Measurements from ENCODE around the gene TPRG1. TPM values are rescaled to one million over a fixed set of nuclear protein-coding genes. Genes with fewer than 3 reads are reported as not detected.

TPRG1 gene
- total and polyA plus RNA-seq, 2 of the 4 experiments (the other 2 are of a cell fraction), result 0.17 TPM; not detected in 1

- dilution Hi-C loops (cut with HindIII; ENCODE audit: low sequenced_read_pairs, unreplicated experiment), result no loop called here
- intact Hi-C loops (cut with micrococcal nuclease), result loop anchor here (10.0 kb wide), 1 partner anchor 80 kb away; no protein-coding TSS in a partner anchor
- POLR2A ChIA-PET (ENCODE audit: unreplicated experiment), result no interaction called here
Observed at GRCh38 chr3:189344996-189345395, 173.2 kb downstream of the TPRG1 start.

More at GRCh38 chr3:189344996-189345395, 173.2 kb downstream of the TPRG1 start:
- Histone ChIP-seq H3K56ac (ENCODE audit: extremely low read depth, insufficient read depth, low read length) (no peak overlapping the region), H3K4me3 (ENCODE audit: insufficient read depth, low read depth, low read length) (no peak overlapping the region), H3K4me2 (ENCODE audit: low read depth, low read length) (no peak overlapping the region), H3K27ac (ENCODE audit: insufficient read depth, low read length) (no peak overlapping the region), H2BK15ac (ENCODE audit: low read depth, low read length) (no peak overlapping the region), H3K4me1 (ENCODE audit: control insufficient read depth, insufficient read depth, low read length) (no peaks in the 10 kb centered on the region), H2AK5ac (ENCODE audit: low read depth, low read length) (no peak overlapping the region), H4K91ac (ENCODE audit: insufficient read depth, low read depth, low read length) (no peak overlapping the region), H3K36me3 (ENCODE audit: control insufficient read depth, insufficient read depth, low read length) (no peaks in the 10 kb centered on the region), H4K5ac (ENCODE audit: low read depth, low read length) (no peak overlapping the region), H3K79me1 (ENCODE audit: low read depth in 1 of 2, low read length in 2 of 2) (no peaks in the 10 kb centered on the region), H3K9me1 (ENCODE audit: insufficient read depth, low read length) (no peaks in the 10 kb centered on the region), H2AFZ (replicated peaks; ENCODE audit: low read length, poor library complexity) (no peak overlapping the region), H3K27me3 (ENCODE audit: control insufficient read depth, insufficient read depth, low read length) (0 out of 2 replicates have a peak, but pooled peaks cover 3% of the 10 kb centered on the region), H3K4ac (ENCODE audit: low read depth, low read length) (no peak overlapping the region), H2BK120ac (ENCODE audit: low read depth, low read length) (no peak overlapping the region), H2BK5ac (ENCODE audit: low read depth, low read length, poor library complexity, severe bottlenecking) (no peak overlapping the region), H3K9ac (ENCODE audit: low read depth, low read length) (no peak overlapping the region), H2AK9ac (replicated peaks; ENCODE audit: low read depth, low read length, poor library complexity) (no peak overlapping the region), H3K14ac (replicated peaks; ENCODE audit: low read depth, low read length) (no peak overlapping the region), H3K18ac (ENCODE audit: low read depth, low read length) (no peak overlapping the region), H4K20me1 (ENCODE audit: insufficient read depth, low read length) (no peaks in the 10 kb centered on the region), H2BK20ac (ENCODE audit: low read depth, low read length) (no peak overlapping the region), H3K23ac (ENCODE audit: low read depth, low read length) (no peak overlapping the region), H3K9me3 (ENCODE audit: control insufficient read depth, insufficient read depth, low read length) (no peaks in the 10 kb centered on the region), H4K8ac (ENCODE audit: low read depth in 2 of 2, low read length in 2 of 2) (no peak overlapping the region)
- CTCF ChIA-PET, result interaction anchor here (1.0 kb wide), 1 partner anchor 10 kb away, joined by 4 read pairs; no protein-coding TSS in a partner anchor
- ATAC-seq (ENCODE audit: low read depth) (no peak), DNase-seq (no peak)
- BruUV-seq (replicated peaks), result no TSS peak
- TF ChIP-seq RFX5 (IDR thresholded peaks at IDR 0.05; ENCODE audit: low read depth, low read length) (no peak), MAZ (IDR thresholded peaks at IDR 0.05; ENCODE audit: borderline replicate concordance, low read depth, low read length) (no peak), FOS (IDR thresholded peaks at IDR 0.05; ENCODE audit: low read depth, low read length) (no peak), RAD21 (IDR thresholded peaks at IDR 0.05; ENCODE audit: low read length) (no peak)
- in situ Hi-C loops (cut with MboI; ENCODE audit: low sequenced_read_pairs), result no loop called here
- WGBS, 2 experiments (ENCODE audit: extremely low coverage in 2 of 2, insufficient read length in 1 of 2), result no CpG with 5 or more reads among the region's 5 CpGs
